Heart left ventricle (tissue), 16 donors: ENCODE data around the gene CPNE5. TPM values are rescaled to one million over a fixed set of nuclear protein-coding genes. Genes with fewer than 3 reads are reported as not detected.

Experiments
- ATAC-seq, 4 donors: fragments of 200-7000 bp; cut with Tn5 transposase; one replicate each; pipeline ENCODE4 v1.9.1; 2020 to 2022; ENCODE audit warnings: moderate library complexity in 4 of 4, mild to moderate bottlenecking in 3 of 4, moderate number of reproducible peaks in 1 of 4
- DNase-seq, 5 donors: peaks; one replicate each; pipeline ENCODE4 v3.0.0-alpha.2; 2020
- H3K27ac ChIP-seq, 12 donors: fragments of 200-600 bp; sonication (generic) in 4 of 12; one replicate each; pipeline versions ENCODE4 v1.5.0 to v1.8.0; 2016 to 2022; ENCODE audit warnings: mild to moderate bottlenecking in 2 of 12
- H3K27me3 ChIP-seq, 9 donors: fragments of 200-600 bp; sonication (generic) in 2 of 9; one replicate each; pipeline versions ENCODE4 v1.5.1 to v1.8.0; 2016 to 2022; ENCODE audit warnings: mild to moderate bottlenecking in 3 of 9
- H3K36me3 ChIP-seq, 9 donors: fragments of 200-600 bp; sonication (generic) in 2 of 9; one replicate each; pipeline versions ENCODE4 v1.5.0 to v1.8.0; 2018 to 2022; ENCODE audit warnings: mild to moderate bottlenecking in 2 of 9
- H3K4me1 ChIP-seq, 12 donors: fragments of 200-600 bp; sonication (generic) in 4 of 12; one replicate each; pipeline versions ENCODE4 v1.5.0 to v1.8.0; 2016 to 2022; ENCODE audit warnings: mild to moderate bottlenecking in 3 of 12
- H3K4me3 ChIP-seq, 12 donors: fragments of 200-600 bp; sonication (generic) in 4 of 12; one replicate each; pipeline versions ENCODE4 v1.5.0 to v1.8.0; 2017 to 2022; ENCODE audit warnings: mild to moderate bottlenecking in 9 of 12, moderate library complexity in 4 of 12
- H3K9me3 ChIP-seq, 12 donors: fragments of 200-600 bp; sonication (generic) in 4 of 12; one replicate each; pipeline versions ENCODE4 v1.5.0 to v1.8.0; 2016 to 2022; ENCODE audit warnings: mild to moderate bottlenecking in 1 of 12
- CTCF ChIP-seq, 12 donors: fragments of 200-600 bp; sonication (generic) in 4 of 12; IDR thresholded peaks; one replicate each; pipeline versions ENCODE4 v1.5.0 to v1.8.0; 2018 to 2022; ENCODE audit warnings: antibody characterized with exemption in 12 of 12, mild to moderate bottlenecking in 5 of 12
- POLR2A ChIP-seq, 2 donors: fragments of 450-650 bp; IDR thresholded peaks; one replicate each; pipeline ENCODE4 v1.6.1; 2017; ENCODE audit warnings: antibody characterized with exemption in 2 of 2, mild to moderate bottlenecking in 2 of 2, moderate library complexity in 2 of 2
- WGBS, 4 donors: extraction: QIAGEN DNeasy Blood & Tissue Kit in 2 of 4; methylation state at CpG; one replicate each; pipeline versions ENCODE4 v1.1.5 to v1.1.7; 2013 to 2018; 5-methylcytosine and 5-hydroxymethylcytosine counted together
- intact Hi-C, 10 donors: fragments of 100-400 bp; cut with DNase I; formaldehyde crosslinking; loops; one replicate each; pipeline versions ENCODE4 v1.11.1 to v1.14.2; 2022
- polyA plus RNA-seq, 2 donors: library from polyadenylated mRNA; stranded (reverse); fragments of 200-250 nt; gene quantifications; one replicate each; pipeline ENCODE4 v1.2.3, GENCODE V29; 2013
- total RNA-seq, 9 donors: library from RNA; depleted of rRNA in 2 of 9; stranded (reverse); fragments of >200 nt in 2 of 9; fragmentation: NEBNext Ultra II Directional in 3 of 9; extraction: Animal tissue kit (Norgen Biotek cat#: 25700) in 3 of 9; gene quantifications; one replicate each; pipeline versions ENCODE4 v1.1.0 to v1.2.4, GENCODE V29; 2016 to 2023
- donor health status: ischemic (EF 13 %, LVEDD 7.1; RV severe dilation, severe dysfunction).
- donor health status: healthy with polysubstance abuse.
- donor health status: DM: no; HTN: yes; CAD: no.
- donor health status: DM: no; HTN: no; CAD: no.
- donor health status: ischemic (EF 25% LVEDD 6.9; RV normal size, moderate dysfunction).
- donor health status: ischemic (EF 25% LVEDD 5.7; RV mildly dilated, moderate dysfunction).
- donor health status: healthy.
- donor health status: DM: yes; HTN: yes; CAD: no.
- donor health status: ischemic (EF 35%, LVEDD 5.7; RV mildly dilated, moderate dysfunction).
- donor health status: nonischemic (EF 11% LVEDD 7.7; RV severe dilation, severe dysfunction).
- donor health status: DM: yes; HTN: yes; CAD: no.
- donor health status: PGD.
- donor health status: ischemic (EF 29% LVEDD 5.4; RV normal size, mild dysfunction).
- donor health status: nonischemic (EF 23%, LVEDD 6.1; RV moderate dilation, normal function).

Gene CPNE5
- total and polyA plus RNA-seq, 11 donors, result 4.0 to 111 (median 13.4) TPM

- Histone ChIP-seq H3K4me1 (peaks cover 0 to 32% (median 16%) of the 10 kb centered on the region in 12 donors), H3K27me3 (no peaks in the 10 kb centered on the region), H3K4me3 (peak within 1 kb of the TSS; percentile 66 to 96 (median 85)), H3K36me3 (peaks cover 0 to 18% (median 7%) of the 10 kb centered on the region in 9 donors), H3K27ac (peak within 1 kb of the TSS; percentile 68 to 96 (median 90)), H3K9me3 (no peaks in the 10 kb centered on the region)
- intact Hi-C loops, result no loop called here
- DNase-seq, result peak; percentile 82 to 89 (median 86)
- peak; percentile 84 to 94 (median 89) for ATAC-seq
- 0 to 1% (median 0%) methylated on average over 43 to 54 of the region's 54 CpGs for WGBS, 4 donors
- peak in 1 of 2 donors; percentile 77 for TF ChIP-seq POLR2A (IDR thresholded peaks at IDR 0.05)
- peak in 2 of 12 donors; percentile 5 to 10 for TF ChIP-seq CTCF (IDR thresholded peaks at IDR 0.05)
Observed at GRCh38 chr6:36874443-36875249, 35.4 kb upstream of the CPNE5 start, which contains the start of gene PPIL1. TSS of gene PPIL1 (minus strand) at chr6:36874803. CDS start at chr6:36874772, 31 bp downstream.

GRCh38 chr6:36873612-36874442 is 34.6 kb upstream of the CPNE5 start:
- intact Hi-C loops, result no loop called here
- ATAC-seq, result peak in 1 of 4 donors; percentile 6
- peaks cover 0 to 31% (median 16%) of the 10 kb centered on the region in 12 donors for H3K4me1 ChIP-seq
- no peaks in the 10 kb centered on the region for H3K27me3 ChIP-seq
- peaks cover 0 to 26% (median 15%) of the 10 kb centered on the region in 9 donors for H3K36me3 ChIP-seq
- TF ChIP-seq POLR2A (IDR thresholded peaks at IDR 0.05) (no peak), CTCF (IDR thresholded peaks at IDR 0.05) (peak in 2 of 12 donors; percentile 7 to 26)
- H3K9me3 ChIP-seq, result no peaks in the 10 kb centered on the region
- H3K27ac ChIP-seq, result peak overlapping the region in 11 of 12 donors; percentile 80 to 96 (median 91)
- 14 to 18% (median 15%) methylated on average over 11 of the region's 11 CpGs for WGBS, 4 donors
- no peak for DNase-seq
- peak overlapping the region; percentile 66 to 96 (median 85) for H3K4me3 ChIP-seq

DNA sequence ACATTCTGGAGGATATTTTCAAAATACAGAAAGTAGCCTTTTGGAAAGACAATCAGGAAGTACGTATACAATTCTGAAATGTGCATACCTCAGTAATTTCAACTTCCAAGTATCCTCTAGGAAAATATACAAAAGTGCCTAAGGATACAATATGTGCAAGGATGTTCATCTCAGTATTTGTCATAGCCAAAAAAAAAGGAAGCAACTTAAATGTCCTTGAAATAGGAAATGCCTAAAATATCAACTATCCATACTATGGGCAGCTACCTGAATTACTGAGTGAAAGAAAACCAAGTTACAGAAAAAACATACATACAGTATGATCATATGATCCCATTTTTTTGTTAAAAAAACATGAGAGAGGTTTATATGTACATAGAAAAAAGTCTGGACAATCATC is 33.9 kb upstream of the CPNE5 start:
- 91 to 97% (median 95%) methylated on average over 1 of the region's 1 CpG for WGBS, 4 donors
- H3K36me3 ChIP-seq, result peaks cover 0 to 30% (median 19%) of the 10 kb centered on the region in 9 donors
- ATAC-seq, result no peak
- peak overlapping the region in 2 of 12 donors; percentile 76 for H3K4me3 ChIP-seq
- DNase-seq, result no peak
- no peaks in the 10 kb centered on the region for H3K9me3 ChIP-seq
- H3K4me1 ChIP-seq, result peaks cover 0 to 36% (median 17%) of the 10 kb centered on the region in 12 donors
- no peaks in the 10 kb centered on the region for H3K27me3 ChIP-seq
- no peak for TF ChIP-seq CTCF (IDR thresholded peaks at IDR 0.05)
- intact Hi-C loops, result no loop called here
- H3K27ac ChIP-seq, result peak overlapping the region in 2 of 12 donors; percentile 88 to 96
